Testis (tissue), 3 donors: ENCODE data around the gene SNX30. TPM values are rescaled to one million over a fixed set of nuclear protein-coding genes. Genes with fewer than 3 reads are reported as not detected.

Experiments used
- DNase-seq: peaks from one replicate; pipeline ENCODE4 v3.0.0-alpha.2; 2019
- H3K27ac ChIP-seq, 2 donors: fragments of 200-600 bp; sonication (generic); one replicate each; pipeline ENCODE4 v1.5.1; 2019
- H3K27me3 ChIP-seq: fragments of 200-600 bp; sonication (generic); one replicate; pipeline ENCODE4 v1.5.1; 2019
- H3K36me3 ChIP-seq: fragments of 200-600 bp; sonication (generic); one replicate; pipeline ENCODE4 v1.5.1; 2017; ENCODE audit warnings: low read depth; ENCODE audit errors: missing control alignments
- H3K4me1 ChIP-seq: fragments of 200-600 bp; sonication (generic); one replicate; pipeline ENCODE4 v1.5.1; 2019
- H3K4me3 ChIP-seq, 2 donors: fragments of 200-600 bp; sonication (generic); one replicate each; pipeline ENCODE4 v1.5.1; 2017 to 2019
- H3K9me3 ChIP-seq: fragments of 200-600 bp; sonication (generic); one replicate; pipeline ENCODE4 v1.5.1; 2017
- CTCF ChIP-seq, 3 experiments: fragments of 450-650 bp in 2 of 3; fragments of 200-600 bp in 1 of 3; sonication (generic) in 1 of 3; IDR thresholded peaks; one replicate each; pipeline ENCODE4 v1.5.1; 2016 to 2019; ENCODE audit warnings: antibody characterized with exemption in 3 of 3, mild to moderate bottlenecking in 2 of 3, moderate library complexity in 1 of 3
- POLR2A ChIP-seq: fragments of 450-650 bp; IDR thresholded peaks from one replicate; pipeline ENCODE4 v1.6.1; 2017; ENCODE audit warnings: antibody characterized with exemption, mild to moderate bottlenecking, moderate library complexity
- WGBS, 2 donors: methylation state at CpG; one replicate each; pipeline ENCODE4 v1.1.5; 2018; 5-methylcytosine and 5-hydroxymethylcytosine counted together
- intact Hi-C: fragments of 100-400 bp; cut with DNase I; formaldehyde crosslinking; loops from one replicate; pipeline ENCODE4 v1.15.1; 2023; ENCODE audit warnings: low total_unique reads
- polyA plus RNA-seq: library from polyadenylated mRNA; stranded (reverse); fragments of 350-450 nt; fragmentation: Illumina TruSeq; extraction: RNeasy Lipid Tissue Mini Kit (QIAGEN cat#74804); gene quantifications from one replicate; pipeline ENCODE4 v1.2.3, GENCODE V29; 2014; ENCODE audit warnings: low read depth, low replicate concordance; ENCODE audit not compliant: insufficient read depth
- total RNA-seq, 2 donors: library from RNA; depleted of rRNA; stranded (reverse); fragments of >200 nt; gene quantifications; one replicate each; pipeline ENCODE4 v1.2.3, GENCODE V29; 2016

Gene SNX30
- total and polyA plus RNA-seq, 3 donors from 2014 or later, result 26.3 to 34.2 (median 34.1) TPM

GRCh38 chr9:112754578-112754977, 4.0 kb downstream of the SNX30 start:
- TF ChIP-seq POLR2A, result no peak
- no peak for TF ChIP-seq CTCF (IDR thresholded peaks at IDR 0.05)
- no peak for DNase-seq
- intact Hi-C loops, result no loop called here
- Histone ChIP-seq H3K27ac (no peak overlapping the region), H3K27me3 (no peaks in the 10 kb centered on the region), H3K4me3 (no peak overlapping the region), H3K4me1 (peaks cover 37% of the 10 kb centered on the region), H3K36me3 (no peaks in the 10 kb centered on the region), H3K9me3 (no peaks in the 10 kb centered on the region)
- WGBS, 2 donors, result 57 to 77% methylated on average over 3 of the region's 3 CpGs

- H3K36me3 ChIP-seq, result no peaks in the 10 kb centered on the region
- intact Hi-C loops, result no loop called here
- no peak overlapping the region for H3K27ac ChIP-seq
- TF ChIP-seq CTCF (IDR thresholded peaks at IDR 0.05) (no peak), POLR2A (no peak)
- 44 to 49% methylated on average over 5 of the region's 5 CpGs for WGBS, 2 donors
- no peak for DNase-seq
- H3K9me3 ChIP-seq, result no peaks in the 10 kb centered on the region
- H3K4me1 ChIP-seq, result peaks cover 33% of the 10 kb centered on the region
- H3K27me3 ChIP-seq, result no peaks in the 10 kb centered on the region
- no peak overlapping the region for H3K4me3 ChIP-seq
These were observed 4.5 kb downstream of the SNX30 start for GRCh38 chr9:112755016-112755427.

GRCh38 chr9:112755675-112756074, 5.1 kb downstream of the SNX30 start:
- Histone ChIP-seq H3K4me1 (peaks cover 33% of the 10 kb centered on the region), H3K9me3 (no peaks in the 10 kb centered on the region), H3K36me3 (no peaks in the 10 kb centered on the region), H3K27ac (no peak overlapping the region), H3K4me3 (no peak overlapping the region), H3K27me3 (no peaks in the 10 kb centered on the region)
- no peak for TF ChIP-seq CTCF (IDR thresholded peaks at IDR 0.05)
- no peak for TF ChIP-seq POLR2A
- intact Hi-C loops, result no loop called here
- no peak for DNase-seq
- WGBS, 2 donors, result 55 to 70% methylated on average over 4 of the region's 4 CpGs

- Histone ChIP-seq H3K4me3 (no peak overlapping the region), H3K27me3 (no peaks in the 10 kb centered on the region), H3K9me3 (no peaks in the 10 kb centered on the region), H3K36me3 (no peaks in the 10 kb centered on the region), H3K4me1 (peaks cover 25% of the 10 kb centered on the region), H3K27ac (no peak overlapping the region)
- TF ChIP-seq CTCF (IDR thresholded peaks at IDR 0.05), result no peak
- no peak for TF ChIP-seq POLR2A
- DNase-seq, result no peak
- intact Hi-C loops, result no loop called here
- 76 to 80% methylated on average over 7 of the region's 7 CpGs for WGBS, 2 donors
These were observed 6.8 kb downstream of the SNX30 start for GRCh38 chr9:112757282-112757883.

GRCh38 chr9:112757940-112758339, 7.4 kb downstream of the SNX30 start:
- no peaks in the 10 kb centered on the region for H3K9me3 ChIP-seq
- H3K27ac ChIP-seq, result no peak overlapping the region
- H3K27me3 ChIP-seq, result no peaks in the 10 kb centered on the region
- no peak for TF ChIP-seq CTCF (IDR thresholded peaks at IDR 0.05)
- no peak overlapping the region for H3K4me3 ChIP-seq
- DNase-seq, result no peak
- peaks cover 19% of the 10 kb centered on the region for H3K4me1 ChIP-seq
- WGBS, 2 donors, result 89 to 96% methylated on average over 2 of the region's 2 CpGs
- no peaks in the 10 kb centered on the region for H3K36me3 ChIP-seq
- intact Hi-C loops, result no loop called here
